KMS-11 (cell line): ENCODE results near the gene CA9.

Experiments
- H2AFZ ChIP-seq: fragments of 200-600 bp; sonication (generic); 2 replicates; pipeline ENCODE4 v1.6.1; 2016; ENCODE audit warnings: antibody characterized with exemption, mixed run types, low read depth
- H3K27ac ChIP-seq: fragments of 200-600 bp; sonication (generic); 2 replicates; pipeline ENCODE4 v1.6.1; 2016; ENCODE audit warnings: mild to moderate bottlenecking, mixed run types
- H3K27me3 ChIP-seq: fragments of 200-600 bp; sonication (generic); 2 replicates; pipeline ENCODE4 v1.6.1; 2017; ENCODE audit warnings: mild to moderate bottlenecking, low read depth, mixed run types, moderate library complexity; ENCODE audit not compliant: insufficient read depth
- H3K36me3 ChIP-seq: fragments of 200-600 bp; sonication (generic); 2 replicates; pipeline ENCODE4 v1.6.1; 2017; ENCODE audit warnings: mild to moderate bottlenecking, mixed run types; ENCODE audit not compliant: insufficient read depth
- H3K4me1 ChIP-seq: fragments of 200-600 bp; sonication (generic); 2 replicates; pipeline ENCODE4 v1.6.1; 2016; ENCODE audit warnings: mild to moderate bottlenecking, low read depth, mixed run types; ENCODE audit not compliant: poor library complexity, severe bottlenecking
- H3K4me2 ChIP-seq: fragments of 200-600 bp; sonication (generic); 2 replicates; pipeline ENCODE4 v1.7.0; 2016; ENCODE audit warnings: mild to moderate bottlenecking, mixed run types
- H3K4me3 ChIP-seq: fragments of 200-600 bp; sonication (generic); IDR thresholded peaks from 2 replicates; pipeline ENCODE4 v1.6.1; 2017; ENCODE audit warnings: low read depth, low read length, mixed read lengths; ENCODE audit not compliant: insufficient read depth
- H3K79me2 ChIP-seq: fragments of 200-600 bp; sonication (generic); 2 replicates; pipeline ENCODE4 v1.6.1; 2016; ENCODE audit warnings: low read depth, mixed run types; ENCODE audit not compliant: insufficient read depth
- H3K9ac ChIP-seq: fragments of 200-600 bp; sonication (generic); 2 replicates; pipeline ENCODE4 v1.6.1; 2016; ENCODE audit warnings: mild to moderate bottlenecking, mixed run types
- H4K20me1 ChIP-seq: fragments of 200-600 bp; sonication (generic); 2 replicates; pipeline ENCODE4 v1.6.1; 2016; ENCODE audit warnings: mild to moderate bottlenecking, mixed run types; ENCODE audit not compliant: insufficient read depth
- CTCF ChIP-seq: fragments of 200-600 bp; sonication (generic); conservative IDR thresholded peaks from 2 replicates; pipeline ENCODE4 v1.6.1; 2017; ENCODE audit warnings: low read depth, mild to moderate bottlenecking, antibody characterized with exemption, low read length, moderate library complexity, mixed read lengths

The CA9 gene

GRCh38 chr9:35665471-35665818, 8.3 kb upstream of the CA9 start:
- H3K27ac ChIP-seq, result no peak overlapping the region
- TF ChIP-seq CTCF, result no peak
- H2AFZ ChIP-seq, result peak overlapping the region; percentile 39; the same call in 1 of the 2 replicates
- no peaks in the 10 kb centered on the region for H3K36me3 ChIP-seq
- peak overlapping the region; percentile 51; the same call in 1 of the 2 replicates for H3K9ac ChIP-seq
- no peaks in the 10 kb centered on the region for H3K79me2 ChIP-seq
- H3K4me1 ChIP-seq, result peaks cover 14% of the 10 kb centered on the region
- no peaks in the 10 kb centered on the region for H3K27me3 ChIP-seq
- H3K4me2 ChIP-seq, result peak overlapping the region; percentile 60; the same call in 1 of the 2 replicates
- no peak overlapping the region for H3K4me3 ChIP-seq
- H4K20me1 ChIP-seq, result no peaks in the 10 kb centered on the region

GRCh38 chr9:35666045-35666444, 7.7 kb upstream of the CA9 start:
- 0 out of 2 replicates have a peak overlapping the region, but pooled peaks have one; percentile 25 for H3K4me2 ChIP-seq
- no peak for TF ChIP-seq CTCF

GRCh38 chr9:35666549-35666948, 7.2 kb upstream of the CA9 start:
- no peaks in the 10 kb centered on the region for H3K27me3 ChIP-seq
- no peaks in the 10 kb centered on the region for H3K36me3 ChIP-seq
- H2AFZ ChIP-seq, result no peak overlapping the region
- H3K4me1 ChIP-seq, result peaks cover 14% of the 10 kb centered on the region
- H3K4me3 ChIP-seq, result no peak overlapping the region
- H3K4me2 ChIP-seq, result no peak overlapping the region
- H4K20me1 ChIP-seq, result no peaks in the 10 kb centered on the region
- H3K27ac ChIP-seq, result no peak overlapping the region
- no peak overlapping the region for H3K9ac ChIP-seq
- no peak for TF ChIP-seq CTCF
- no peaks in the 10 kb centered on the region for H3K79me2 ChIP-seq

More at GRCh38 chr9:35666045-35666444, 7.7 kb upstream of the CA9 start:
- Histone ChIP-seq H4K20me1 (no peaks in the 10 kb centered on the region), H3K27me3 (no peaks in the 10 kb centered on the region), H3K79me2 (no peaks in the 10 kb centered on the region), H3K9ac (no peak overlapping the region), H3K4me3 (no peak overlapping the region), H2AFZ (no peak overlapping the region), H3K36me3 (no peaks in the 10 kb centered on the region), H3K4me1 (peaks cover 14% of the 10 kb centered on the region), H3K27ac (no peak overlapping the region)

GRCh38 chr9:35667939-35668338, 5.8 kb upstream of the CA9 start:
- H3K27ac ChIP-seq, result no peak overlapping the region
- H3K79me2 ChIP-seq, result no peaks in the 10 kb centered on the region
- no peak for TF ChIP-seq CTCF
- H3K9ac ChIP-seq, result no peak overlapping the region
- H2AFZ ChIP-seq, result no peak overlapping the region
- no peak overlapping the region for H3K4me3 ChIP-seq
- H3K4me1 ChIP-seq, result peaks cover 14% of the 10 kb centered on the region
- no peaks in the 10 kb centered on the region for H4K20me1 ChIP-seq
- no peaks in the 10 kb centered on the region for H3K27me3 ChIP-seq
- no peaks in the 10 kb centered on the region for H3K36me3 ChIP-seq
- H3K4me2 ChIP-seq, result no peak overlapping the region
